ENCODE measurements around the gene PTER. TPM values are rescaled to one million over a fixed set of nuclear protein-coding genes. Genes with fewer than 3 reads are reported as not detected.
A peak's percentile ranks its signal among the peaks of the same experiment; 100 is the strongest.

PTER gene
- total RNA-seq, 1 donor from 2014 or later = 14.2 TPM

GRCh38 chr10:16436367-16436757 lies 448 bp upstream of the PTER start:
- H3K4me2 ChIP-seq = peak overlapping the region; percentile 78
- H3K9ac ChIP-seq = no peak overlapping the region
- Mint-ChIP-seq H3K36me3 (no peaks in the 10 kb centered on the region), H3K4me1 (peaks cover 18% of the 10 kb centered on the region), H3K4me3 (peak overlapping the region; percentile 84), H3K9me3 (no peaks in the 10 kb centered on the region), H3K27me3 (ENCODE audit: insufficient read depth, low read depth) (peaks cover 7% of the 10 kb centered on the region), H3K27ac (no peak overlapping the region)
- H3K27ac ChIP-seq = no peak overlapping the region
- TF ChIP-seq, protein P1, sequence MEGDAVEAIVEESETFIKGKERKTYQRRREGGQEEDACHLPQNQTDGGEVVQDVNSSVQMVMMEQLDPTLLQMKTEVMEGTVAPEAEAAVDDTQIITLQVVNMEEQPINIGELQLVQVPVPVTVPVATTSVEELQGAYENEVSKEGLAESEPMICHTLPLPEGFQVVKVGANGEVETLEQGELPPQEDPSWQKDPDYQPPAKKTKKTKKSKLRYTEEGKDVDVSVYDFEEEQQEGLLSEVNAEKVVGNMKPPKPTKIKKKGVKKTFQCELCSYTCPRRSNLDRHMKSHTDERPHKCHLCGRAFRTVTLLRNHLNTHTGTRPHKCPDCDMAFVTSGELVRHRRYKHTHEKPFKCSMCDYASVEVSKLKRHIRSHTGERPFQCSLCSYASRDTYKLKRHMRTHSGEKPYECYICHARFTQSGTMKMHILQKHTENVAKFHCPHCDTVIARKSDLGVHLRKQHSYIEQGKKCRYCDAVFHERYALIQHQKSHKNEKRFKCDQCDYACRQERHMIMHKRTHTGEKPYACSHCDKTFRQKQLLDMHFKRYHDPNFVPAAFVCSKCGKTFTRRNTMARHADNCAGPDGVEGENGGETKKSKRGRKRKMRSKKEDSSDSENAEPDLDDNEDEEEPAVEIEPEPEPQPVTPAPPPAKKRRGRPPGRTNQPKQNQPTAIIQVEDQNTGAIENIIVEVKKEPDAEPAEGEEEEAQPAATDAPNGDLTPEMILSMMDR (IDR thresholded peaks at IDR 0.05) = no peak
- TF ChIP-seq EZH2phosphoT487 (IDR thresholded peaks at IDR 0.05) (no peak), EZH2 (IDR thresholded peaks at IDR 0.05) (no peak)
- H4K20me1 ChIP-seq (ENCODE audit: low read depth) = no peaks in the 10 kb centered on the region
- no peak for DNase-seq (ENCODE audit: low spot score)
- H3K27me3 ChIP-seq = peaks cover 15% of the 10 kb centered on the region
- no peaks in the 10 kb centered on the region for H3K79me2 ChIP-seq (ENCODE audit: low read depth)
- no peaks in the 10 kb centered on the region for H3K9me3 ChIP-seq (ENCODE audit: low read depth)
- no peaks in the 10 kb centered on the region for H3K36me3 ChIP-seq
- no peaks in the 10 kb centered on the region for H3K4me1 ChIP-seq
- H3K4me3 ChIP-seq = peak overlapping the region; percentile 43
- peak overlapping the region; percentile 75 for H2AFZ ChIP-seq (replicated peaks)
- H3F3A ChIP-seq (ENCODE audit: low read depth) = no peaks in the 10 kb centered on the region

- H3K27me3 Mint-ChIP-seq (ENCODE audit: insufficient read depth, low read depth) = peaks cover 7% of the 10 kb centered on the region
- no peak overlapping the region for H3K27ac Mint-ChIP-seq
- no peaks in the 10 kb centered on the region for H3K9me3 ChIP-seq (ENCODE audit: low read depth)
- H3K27ac ChIP-seq = no peak overlapping the region
- H2AFZ ChIP-seq (replicated peaks) = peak overlapping the region; percentile 86
- H3K4me2 ChIP-seq = peak overlapping the region; percentile 78
- no peaks in the 10 kb centered on the region for H3K79me2 ChIP-seq (ENCODE audit: low read depth)
- no peaks in the 10 kb centered on the region for H3K36me3 ChIP-seq
- no peak overlapping the region for H3K9ac ChIP-seq
- no peak for DNase-seq (ENCODE audit: low spot score)
- TF ChIP-seq, protein P1 (IDR thresholded peaks at IDR 0.05) = no peak
- TF ChIP-seq EZH2phosphoT487 (IDR thresholded peaks at IDR 0.05) = no peak
- no peak for TF ChIP-seq EZH2 (IDR thresholded peaks at IDR 0.05)
- H4K20me1 ChIP-seq (ENCODE audit: low read depth) = no peaks in the 10 kb centered on the region
- no peaks in the 10 kb centered on the region for H3F3A ChIP-seq (ENCODE audit: low read depth)
- no peaks in the 10 kb centered on the region for H3K4me1 ChIP-seq
- no peaks in the 10 kb centered on the region for H3K9me3 Mint-ChIP-seq
- peaks cover 20% of the 10 kb centered on the region for H3K4me1 Mint-ChIP-seq
- peak overlapping the region; percentile 84 for H3K4me3 Mint-ChIP-seq
- peak overlapping the region; percentile 43 for H3K4me3 ChIP-seq
- H3K36me3 Mint-ChIP-seq = no peaks in the 10 kb centered on the region
- peaks cover 15% of the 10 kb centered on the region for H3K27me3 ChIP-seq
These were observed 707 bp downstream of the PTER start for GRCh38 chr10:16437540-16437894.

GRCh38 chr10:16439295-16439694 lies 2.5 kb downstream of the PTER start:
- TF ChIP-seq EZH2phosphoT487 (IDR thresholded peaks at IDR 0.05) (no peak), EZH2 (IDR thresholded peaks at IDR 0.05) (no peak)
- TF ChIP-seq, protein P1 (IDR thresholded peaks at IDR 0.05) = no peak
- H3K4me2 ChIP-seq = no peak overlapping the region
- H3K9me3 Mint-ChIP-seq = no peaks in the 10 kb centered on the region

More at GRCh38 chr10:16439295-16439694, 2.5 kb downstream of the PTER start:
- no peaks in the 10 kb centered on the region for H4K20me1 ChIP-seq (ENCODE audit: low read depth)
- no peak for DNase-seq (ENCODE audit: low spot score)
- H2AFZ ChIP-seq (replicated peaks) = no peak overlapping the region
- H3K79me2 ChIP-seq (ENCODE audit: low read depth) = no peaks in the 10 kb centered on the region
- H3K27ac ChIP-seq = no peak overlapping the region
- no peak overlapping the region for H3K4me3 ChIP-seq
- no peak overlapping the region for H3K27ac Mint-ChIP-seq
- no peaks in the 10 kb centered on the region for H3K9me3 ChIP-seq (ENCODE audit: low read depth)
- H3F3A ChIP-seq (ENCODE audit: low read depth) = no peaks in the 10 kb centered on the region
- no peaks in the 10 kb centered on the region for H3K36me3 ChIP-seq
- peaks cover 5% of the 10 kb centered on the region for H3K27me3 Mint-ChIP-seq (ENCODE audit: insufficient read depth, low read depth)
- H3K36me3 Mint-ChIP-seq = no peaks in the 10 kb centered on the region
- no peaks in the 10 kb centered on the region for H3K4me1 ChIP-seq
- peaks cover 20% of the 10 kb centered on the region for H3K4me1 Mint-ChIP-seq
- no peak overlapping the region for H3K4me3 Mint-ChIP-seq
- peaks cover 15% of the 10 kb centered on the region for H3K27me3 ChIP-seq
- no peak overlapping the region for H3K9ac ChIP-seq

Data from neural progenitor cell (in vitro differentiated cells).